ENCODE results near the gene DHX30. TPM values are rescaled to one million over a fixed set of nuclear protein-coding genes. Genes with fewer than 3 reads are reported as not detected.

Gene DHX30
- total RNA-seq, 1 donor = 77.7 TPM

DNA sequence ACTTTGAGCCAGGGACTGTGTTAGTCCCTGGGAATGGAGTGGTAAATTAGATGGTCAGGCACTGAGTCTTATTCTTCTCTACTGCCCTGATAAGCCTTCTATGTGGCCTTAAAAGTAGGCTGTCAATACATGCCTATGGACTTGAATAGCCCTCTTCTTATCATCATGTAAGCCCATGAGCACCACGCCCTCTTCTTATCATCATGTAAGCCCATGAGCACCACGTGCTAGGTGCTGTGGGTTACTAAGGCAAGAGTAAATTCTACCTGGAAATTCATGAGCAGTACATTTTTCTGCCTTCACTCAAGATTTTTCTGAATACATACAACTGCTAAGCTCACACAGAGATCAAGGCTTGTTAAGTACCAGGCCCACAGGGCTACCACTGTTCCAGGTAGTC lies 68.5 kb downstream of the DHX30 start:
- no peak for DNase-seq (ENCODE audit: low read depth)
- TF ChIP-seq, protein P1, sequence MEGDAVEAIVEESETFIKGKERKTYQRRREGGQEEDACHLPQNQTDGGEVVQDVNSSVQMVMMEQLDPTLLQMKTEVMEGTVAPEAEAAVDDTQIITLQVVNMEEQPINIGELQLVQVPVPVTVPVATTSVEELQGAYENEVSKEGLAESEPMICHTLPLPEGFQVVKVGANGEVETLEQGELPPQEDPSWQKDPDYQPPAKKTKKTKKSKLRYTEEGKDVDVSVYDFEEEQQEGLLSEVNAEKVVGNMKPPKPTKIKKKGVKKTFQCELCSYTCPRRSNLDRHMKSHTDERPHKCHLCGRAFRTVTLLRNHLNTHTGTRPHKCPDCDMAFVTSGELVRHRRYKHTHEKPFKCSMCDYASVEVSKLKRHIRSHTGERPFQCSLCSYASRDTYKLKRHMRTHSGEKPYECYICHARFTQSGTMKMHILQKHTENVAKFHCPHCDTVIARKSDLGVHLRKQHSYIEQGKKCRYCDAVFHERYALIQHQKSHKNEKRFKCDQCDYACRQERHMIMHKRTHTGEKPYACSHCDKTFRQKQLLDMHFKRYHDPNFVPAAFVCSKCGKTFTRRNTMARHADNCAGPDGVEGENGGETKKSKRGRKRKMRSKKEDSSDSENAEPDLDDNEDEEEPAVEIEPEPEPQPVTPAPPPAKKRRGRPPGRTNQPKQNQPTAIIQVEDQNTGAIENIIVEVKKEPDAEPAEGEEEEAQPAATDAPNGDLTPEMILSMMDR (IDR thresholded peaks at IDR 0.05; ENCODE audit: insufficient read depth, low read depth, low read length) = no peak
- no peak overlapping the region for H3K4me3 ChIP-seq (ENCODE audit: low read depth, low read length)

DNA sequence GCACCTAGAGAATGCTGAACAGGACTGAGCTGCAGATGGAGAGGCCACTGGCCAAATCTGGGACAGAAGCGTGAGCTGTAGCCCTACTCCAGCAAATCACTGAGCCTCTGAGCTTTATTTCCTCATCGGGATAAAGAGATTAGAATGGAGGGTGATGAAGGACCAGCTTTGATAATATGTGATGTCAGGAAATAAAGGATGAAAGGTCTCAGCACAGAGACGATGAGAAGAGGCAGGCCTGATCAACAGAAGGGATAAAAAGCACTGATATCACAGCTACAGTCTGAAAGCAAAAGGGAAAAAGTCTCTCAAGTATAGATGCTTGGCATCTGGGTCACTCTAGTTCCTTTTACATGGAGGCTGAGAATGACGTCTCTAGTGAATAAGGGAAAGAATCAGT lies 70.0 kb downstream of the DHX30 start:
- TF ChIP-seq, protein P1 (IDR thresholded peaks at IDR 0.05; ENCODE audit: insufficient read depth, low read depth, low read length) = no peak
- DNase-seq (ENCODE audit: low read depth) = no peak

DNA sequence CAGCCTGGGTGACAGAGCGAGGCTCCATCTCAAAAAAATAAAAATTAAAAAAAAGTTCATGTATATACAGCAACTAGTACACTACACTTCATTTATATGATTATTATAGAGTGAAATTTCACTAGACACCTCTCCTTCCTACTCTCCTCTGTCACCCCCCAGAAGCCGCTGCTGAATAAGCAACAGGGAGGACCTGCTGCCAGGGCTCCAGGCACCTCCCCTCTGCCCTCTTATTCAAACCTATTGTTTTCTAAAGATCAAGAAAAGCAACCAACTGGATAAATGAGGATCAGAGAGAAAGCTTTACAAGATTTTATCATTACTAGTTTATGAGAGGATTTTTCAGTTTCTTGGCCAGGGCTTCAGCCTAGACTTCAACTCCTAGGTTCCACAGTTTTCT lies 71.5 kb downstream of the DHX30 start:
- H3K4me3 ChIP-seq (ENCODE audit: low read depth, low read length) = no peak overlapping the region
- TF ChIP-seq, protein P1 (IDR thresholded peaks at IDR 0.05; ENCODE audit: insufficient read depth, low read depth, low read length) = no peak
- DNase-seq (ENCODE audit: low read depth) = no peak

More for the DNA sequence above, 70.0 kb downstream of the DHX30 start:
- no peak overlapping the region for H3K4me3 ChIP-seq (ENCODE audit: low read depth, low read length)

DNA sequence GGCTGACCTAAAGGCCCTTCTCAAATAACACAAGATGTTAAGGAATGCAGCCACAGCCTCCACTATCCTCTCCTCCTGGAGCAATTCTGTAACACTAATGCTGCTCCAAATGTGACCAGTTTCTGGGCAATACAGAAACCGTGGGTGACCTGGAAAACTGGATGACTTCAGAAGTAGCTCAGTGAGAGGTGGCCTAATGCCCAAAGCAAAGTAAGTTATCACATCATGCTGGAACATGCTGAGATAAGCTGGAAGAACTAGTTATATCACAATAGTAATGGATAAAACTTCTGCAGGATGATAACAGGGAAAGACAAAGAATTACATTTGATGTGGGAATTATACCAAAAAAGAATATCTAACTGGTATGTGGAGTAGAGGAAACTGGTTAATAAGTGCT lies 72.0 kb downstream of the DHX30 start:
- TF ChIP-seq, protein P1 (IDR thresholded peaks at IDR 0.05; ENCODE audit: insufficient read depth, low read depth, low read length) = no peak
- no peak for DNase-seq (ENCODE audit: low read depth)
- no peak overlapping the region for H3K4me3 ChIP-seq (ENCODE audit: low read depth, low read length)

DNA sequence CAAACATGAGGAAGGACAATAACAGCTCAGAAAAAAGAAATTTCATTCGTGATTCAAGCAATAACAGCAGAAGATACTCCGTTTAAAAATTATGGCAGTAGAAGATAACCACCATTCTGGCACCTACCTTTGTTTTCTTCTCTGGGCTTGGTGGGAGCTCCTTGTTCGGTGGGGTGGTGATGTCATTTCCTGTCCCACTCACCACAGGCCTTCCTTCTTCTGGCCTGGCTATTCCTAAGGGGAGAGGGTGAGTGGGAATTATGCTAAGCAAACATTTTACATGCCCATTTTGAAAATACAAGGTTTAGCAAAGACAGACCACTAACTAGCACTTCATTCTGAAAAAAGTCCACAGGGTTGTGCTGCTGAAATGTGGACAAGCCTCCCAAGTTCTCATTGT lies 74.4 kb downstream of the DHX30 start:
- no peak for DNase-seq (ENCODE audit: low read depth)
- H3K4me3 ChIP-seq (ENCODE audit: low read depth, low read length) = no peak overlapping the region
- TF ChIP-seq, protein P1 (IDR thresholded peaks at IDR 0.05; ENCODE audit: insufficient read depth, low read depth, low read length) = no peak

DNA sequence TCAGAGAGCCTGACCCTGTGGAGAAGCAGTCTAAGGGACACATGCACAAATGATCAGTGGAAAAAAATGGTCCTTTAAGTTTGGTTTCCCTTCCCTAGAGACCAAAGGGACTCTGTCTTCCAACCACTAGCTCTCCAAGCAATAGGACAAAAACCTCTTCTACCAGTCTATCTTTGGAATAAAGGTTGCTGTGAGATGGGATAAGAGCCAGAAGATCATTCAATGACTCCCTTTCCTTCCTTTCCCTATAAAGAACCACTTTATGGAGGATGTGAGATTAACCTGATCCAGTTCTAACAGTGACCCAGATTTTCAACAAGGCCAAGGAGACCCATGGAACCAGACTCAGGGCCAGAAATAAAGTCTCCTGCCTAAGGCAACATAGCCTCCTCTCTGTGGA lies 74.8 kb downstream of the DHX30 start:
- TF ChIP-seq, protein P1 (IDR thresholded peaks at IDR 0.05; ENCODE audit: insufficient read depth, low read depth, low read length) = no peak
- H3K4me3 ChIP-seq (ENCODE audit: low read depth, low read length) = no peak overlapping the region
- no peak for DNase-seq (ENCODE audit: low read depth)

DNA sequence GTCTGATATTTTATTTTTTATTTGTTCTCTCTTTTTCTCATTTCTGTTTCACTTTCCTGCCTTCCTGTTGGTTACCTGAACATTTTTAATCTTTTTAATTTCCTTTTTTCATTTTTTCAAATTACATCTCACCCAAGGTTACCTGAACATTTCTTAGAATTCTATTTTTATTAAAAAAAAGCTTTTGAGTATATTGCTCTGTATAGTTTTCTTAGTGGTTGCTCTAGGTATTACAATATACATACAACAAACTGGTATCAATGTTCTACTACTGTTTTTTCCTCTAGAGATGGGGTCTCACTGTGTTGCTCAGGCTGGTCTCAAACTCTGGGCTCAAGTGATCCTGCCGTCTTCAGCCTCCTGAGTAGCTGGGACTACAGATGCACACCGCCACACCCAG lies 79.4 kb downstream of the DHX30 start:
- no peak overlapping the region for H3K4me3 ChIP-seq (ENCODE audit: low read depth, low read length)
- TF ChIP-seq, protein P1 (IDR thresholded peaks at IDR 0.05; ENCODE audit: insufficient read depth, low read depth, low read length) = no peak
- DNase-seq (ENCODE audit: low read depth) = no peak

Measured in fibroblast of villous mesenchyme (primary cell).